K562 (cell line): ENCODE measurements around the gene CYP51A1. TPM values are rescaled to one million over a fixed set of nuclear protein-coding genes. Genes with fewer than 3 reads are reported as not detected.

Experiments
- BRF1 ChIP-seq: IDR thresholded peaks from 3 replicates; pipeline ENCODE4 v1.6.1; 2011; ENCODE audit warnings: borderline replicate concordance, mild to moderate bottlenecking; ENCODE audit not compliant: insufficient read length; ENCODE audit errors: extremely low read depth
- KDM4B ChIP-seq, 2 experiments: fragments of 450-650 bp in 1 of 2; sonication (generic) in 1 of 2; IDR thresholded peaks; 2 replicates each; pipeline ENCODE4 v1.6.1; 2016 to 2017; ENCODE audit warnings: borderline replicate concordance in 2 of 2, antibody characterized with exemption in 1 of 2, low read depth in 1 of 2, mild to moderate bottlenecking in 1 of 2
- MED1 ChIP-seq: sonication (generic); formaldehyde crosslinking; IDR thresholded peaks from 2 replicates; pipeline ENCODE4 v1.8.1; 2023; ENCODE audit warnings: missing genetic modification reagents, borderline replicate concordance
- MGA ChIP-seq: fragments of 450-650 bp; IDR thresholded peaks from 2 replicates; pipeline ENCODE4 v1.6.1; 2016; ENCODE audit warnings: mild to moderate bottlenecking, moderate library complexity
- NR2C2 ChIP-seq, 2 experiments: fragments of 200-800 bp in 1 of 2; sonication (Bioruptor generic) in 1 of 2; sonication (generic) in 1 of 2; formaldehyde crosslinking in 1 of 2; IDR thresholded peaks; 2 replicates each; pipeline versions ENCODE4 v1.6.1 to v1.8.0; 2016 to 2022; ENCODE audit warnings: mild to moderate bottlenecking in 1 of 2, missing compliant biosample characterization in 1 of 2, missing genetic modification characterization in 1 of 2, missing genetic modification reagents in 1 of 2
- POLR2B ChIP-seq: fragments of 450-650 bp; IDR thresholded peaks from 2 replicates; pipeline ENCODE4 v1.6.1; 2018; ENCODE audit warnings: low read depth; ENCODE audit not compliant: partially characterized antibody
- TOE1 ChIP-seq, 2 experiments: fragments of 450-650 bp in 1 of 2; sonication (generic) in 1 of 2; formaldehyde crosslinking in 1 of 2; IDR thresholded peaks; 2 replicates each; pipeline versions ENCODE4 v1.7.1 to v1.8.0; 2016 to 2022; ENCODE audit warnings: borderline replicate concordance in 2 of 2, mild to moderate bottlenecking in 2 of 2, antibody characterized with exemption in 1 of 2, inconsistent platforms in 1 of 2, low read depth in 1 of 2, missing genetic modification reagents in 1 of 2, moderate library complexity in 1 of 2
- ZNF143 ChIP-seq: sonication (generic); formaldehyde crosslinking; IDR thresholded peaks from 2 replicates; pipeline ENCODE4 v1.9.0; 2022; ENCODE audit warnings: mild to moderate bottlenecking, missing genetic modification reagents
- ZNF282 ChIP-seq: sonication (generic); formaldehyde crosslinking; IDR thresholded peaks from 2 replicates; pipeline ENCODE4 v1.8.1; 2023; ENCODE audit warnings: missing genetic modification reagents
- ZNF347 ChIP-seq: fragments of 450-650 bp; formaldehyde crosslinking; IDR thresholded peaks from 2 replicates; pipeline ENCODE4 v1.4.0; 2020; ENCODE audit warnings: low read depth, mild to moderate bottlenecking, moderate library complexity
- ZNF384 ChIP-seq: IDR thresholded peaks from 2 replicates; pipeline ENCODE4 v1.6.1; 2012; ENCODE audit warnings: low read depth, low read length, improper control_type of control experiment
- polyA plus RNA-seq, 8 experiments: library from polyadenylated mRNA; depleted of rRNA in 4 of 8; stranded (reverse) in 5 of 8; unstranded in 3 of 8; fragments of >200 nt; fragmentation: Nextera tagmentation in 2 of 8; fragmentation: Illumina TruSeq in 1 of 8; extraction: Ambion mirVana in 2 of 8; extraction: Trizol in 1 of 8; gene quantifications; 2 replicates each; pipeline versions ENCODE4 v1.2.1 to v1.2.3, GENCODE V29; 2011 to 2014; ENCODE audit warnings: inconsistent platforms in 1 of 8, missing spikeins in 1 of 8
- total RNA-seq, 7 experiments: library from RNA; depleted of rRNA in 6 of 7; stranded (reverse); fragments of >200 nt in 6 of 7; fragmentation: Illumina TruSeq in 2 of 7; extraction: Trizol in 2 of 7; gene quantifications; 2 replicates each; pipeline versions ENCODE4 v1.2.1 to v1.2.3, GENCODE V29; 2011 to 2021; ENCODE audit warnings: low replicate concordance in 1 of 7
- TF ChIP-seq, protein P1 (sequence below): fragments of 250-450 bp; sonication (Bioruptor Pico); IDR thresholded peaks from 2 replicates; pipeline ENCODE4 v1.5.0; 2020; ENCODE audit warnings: mild to moderate bottlenecking

CYP51A1 gene
- total and polyA plus RNA-seq, 9 of the 15 experiments (the other 6 are each of a cell fraction or from before 2014, with no cell fraction given): 35.4 to 151 (median 80.3) TPM

DNA sequence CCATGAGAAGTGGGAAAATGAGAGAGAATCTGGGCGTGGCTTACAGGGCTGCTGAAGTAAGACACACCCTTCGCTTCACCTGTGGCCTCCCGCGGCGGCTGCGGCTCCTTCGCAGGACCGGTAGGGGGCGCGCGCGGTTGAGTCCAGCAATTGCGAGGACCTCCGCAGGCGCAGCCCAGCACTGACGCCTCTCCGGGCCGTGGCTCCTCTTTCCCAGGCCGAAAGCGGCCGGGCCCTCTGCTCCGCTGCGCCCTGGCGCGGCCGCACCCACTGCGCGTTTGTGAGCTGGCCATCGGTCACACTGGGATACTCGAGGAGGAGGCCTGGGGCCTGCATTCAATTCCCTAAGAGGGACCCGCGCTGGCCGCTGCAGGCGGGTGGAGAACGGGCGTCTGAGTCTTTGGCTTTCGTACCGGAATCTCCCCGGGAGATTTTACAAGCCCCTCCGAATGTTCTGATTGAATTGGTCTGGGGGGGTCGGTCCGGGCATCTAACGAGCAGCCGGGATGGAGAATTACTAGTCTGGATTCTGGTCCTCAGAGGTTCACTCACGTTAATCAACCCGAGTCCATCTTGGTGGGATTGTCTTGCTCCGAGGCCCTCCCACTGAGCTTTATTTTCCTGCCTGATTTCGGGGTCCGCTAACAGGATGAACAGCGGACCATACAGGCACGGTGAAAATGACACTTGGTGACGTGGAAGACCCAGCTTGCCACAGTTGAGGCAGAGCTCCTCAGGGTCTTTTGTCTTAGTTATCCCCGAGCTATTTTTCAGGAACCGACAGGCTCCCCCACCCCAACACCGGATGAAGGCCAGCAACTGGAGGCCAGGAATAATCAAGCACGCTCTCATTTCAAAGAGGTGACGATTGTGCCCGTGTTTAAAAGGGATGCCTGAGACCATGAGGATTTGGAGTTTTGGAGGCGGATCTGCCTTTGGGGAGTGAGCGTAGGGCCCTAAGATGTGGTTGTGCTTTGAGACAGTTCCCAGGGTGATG lies 44.9 kb upstream of the CYP51A1 start, which contains the start of gene LRRD1 (continued):
- TF ChIP-seq MGA (no peak), MED1 (CRISPR knock-in tag) (no peak), TOE1 (IDR thresholded peaks at IDR 0.05; ENCODE audit: borderline replicate concordance) (no peak), TOE1 (CRISPR knock-in tag; IDR thresholded peaks at IDR 0.05; ENCODE audit: borderline replicate concordance, low read depth) (no peak), ZNF282 (CRISPR knock-in tag) (no peak), ZNF143 (CRISPR knock-in tag) (no peak), ZNF347 (CRISPR knock-in tag) (no peak), BRF1 (no peak), POLR2B (no peak), KDM4B (IDR thresholded peaks at IDR 0.05; ENCODE audit: borderline replicate concordance in 2 of 2, low read depth in 1 of 2) (no peak), ZNF384 (no peak), NR2C2 (CRISPR knock-in tag; IDR thresholded peaks at IDR 0.05) (no peak), NR2C2 (tag; IDR thresholded peaks at IDR 0.05) (no peak)
- TF ChIP-seq, protein P1, sequence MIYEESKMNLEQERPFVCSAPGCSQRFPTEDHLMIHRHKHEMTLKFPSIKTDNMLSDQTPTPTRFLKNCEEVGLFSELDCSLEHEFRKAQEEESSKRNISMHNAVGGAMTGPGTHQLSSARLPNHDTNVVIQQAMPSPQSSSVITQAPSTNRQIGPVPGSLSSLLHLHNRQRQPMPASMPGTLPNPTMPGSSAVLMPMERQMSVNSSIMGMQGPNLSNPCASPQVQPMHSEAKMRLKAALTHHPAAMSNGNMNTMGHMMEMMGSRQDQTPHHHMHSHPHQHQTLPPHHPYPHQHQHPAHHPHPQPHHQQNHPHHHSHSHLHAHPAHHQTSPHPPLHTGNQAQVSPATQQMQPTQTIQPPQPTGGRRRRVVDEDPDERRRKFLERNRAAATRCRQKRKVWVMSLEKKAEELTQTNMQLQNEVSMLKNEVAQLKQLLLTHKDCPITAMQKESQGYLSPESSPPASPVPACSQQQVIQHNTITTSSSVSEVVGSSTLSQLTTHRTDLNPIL (CRISPR knock-in tag): no peak
